Panc1 (cell line): Measurements from ENCODE around the gene BRAF. TPM values are rescaled to one million over a fixed set of nuclear protein-coding genes. Genes with fewer than 3 reads are reported as not detected.

Source experiments
- ATAC-seq: fragments of 200-7000 bp; cut with Tn5 transposase; 2 replicates; pipeline ENCODE4 v1.9.1; 2020; ENCODE audit warnings: mild to moderate bottlenecking, moderate library complexity
- BruUV-seq: library from RNA; stranded (reverse); fragments of 400-500 nt; replicated peaks from 2 replicates; lab custom pipeline; 2021; lab: Mats Ljungman, UMichigan
- CTCF ChIA-PET: fragments of 300-600 bp; sonication (Branson Sonifier 250); formaldehyde crosslinking; loops from one replicate; lab custom pipeline; 2022; ENCODE audit warnings: antibody characterized with exemption; lab: Charles Lee
- POLR2A ChIA-PET: fragments of 300-600 bp; sonication (Branson Sonifier 250); formaldehyde crosslinking; loops from one replicate; lab custom pipeline; 2022; ENCODE audit warnings: antibody characterized with exemption; lab: Charles Lee
- DNase-seq: peaks from one replicate; pipeline ENCODE4 v3.0.0-alpha.2; 2010; ENCODE audit warnings: low read depth, low spot score
- H3K27ac ChIP-seq: 2 replicates; pipeline ENCODE4 v1.5.1; 2011; ENCODE audit warnings: mild to moderate bottlenecking, low read length, inconsistent platforms
- H3K27me3 ChIP-seq: fragments of 200-500 bp; sonication (Bioruptor generic); 2 replicates; pipeline ENCODE4 v1.6.0; 2014; ENCODE audit warnings: low read length, inconsistent platforms; ENCODE audit not compliant: control insufficient read depth, insufficient read depth
- H3K36me3 ChIP-seq: fragments of 200-500 bp; sonication (Bioruptor generic); 2 replicates; pipeline ENCODE4 v1.5.1; 2014; ENCODE audit warnings: inconsistent platforms, mild to moderate bottlenecking, low read length, moderate library complexity; ENCODE audit not compliant: control insufficient read depth, insufficient read depth
- H3K4me1 ChIP-seq: 2 replicates; pipeline ENCODE4 v1.5.1; 2011; ENCODE audit warnings: inconsistent platforms, mild to moderate bottlenecking, low read length, moderate library complexity; ENCODE audit not compliant: control insufficient read depth, insufficient read depth
- H3K4me3 ChIP-seq, 2 experiments: 2 replicates each; pipeline ENCODE4 v1.5.1; 2011 to 2012; ENCODE audit warnings: low read depth in 2 of 2, low read length in 2 of 2, mild to moderate bottlenecking in 2 of 2, inconsistent platforms in 1 of 2, moderate library complexity in 1 of 2
- H3K9me3 ChIP-seq: fragments of 200-500 bp; sonication (Bioruptor generic); 2 replicates; pipeline ENCODE4 v1.5.1; 2014; ENCODE audit warnings: low read depth, mild to moderate bottlenecking, inconsistent platforms, low read length, moderate library complexity; ENCODE audit not compliant: control insufficient read depth, insufficient read depth
- CTCF ChIP-seq: fragments of 450-650 bp; IDR thresholded peaks from 2 replicates; pipeline ENCODE4 v1.5.1; 2017; ENCODE audit warnings: mild to moderate bottlenecking
- POLR2AphosphoS5 ChIP-seq: IDR thresholded peaks from 2 replicates; pipeline ENCODE4 v1.6.1; 2012; ENCODE audit warnings: mild to moderate bottlenecking, low read depth, low read length, moderate library complexity
- REST ChIP-seq, 2 experiments: IDR thresholded peaks; 2 replicates each; pipeline ENCODE4 v1.6.1; 2011 to 2012; ENCODE audit warnings: low read depth in 2 of 2, control low read depth in 1 of 2, low read length in 1 of 2, mild to moderate bottlenecking in 1 of 2, moderate library complexity in 1 of 2; ENCODE audit not compliant: insufficient read depth in 1 of 2
- SIN3A ChIP-seq: IDR thresholded peaks from 2 replicates; pipeline ENCODE4 v1.6.1; 2012; ENCODE audit warnings: low read depth, mild to moderate bottlenecking, low read length, moderate library complexity, borderline replicate concordance; ENCODE audit not compliant: insufficient read depth
- TCF7L2 ChIP-seq: IDR thresholded peaks from 2 replicates; pipeline ENCODE4 v1.6.1; 2011; ENCODE audit warnings: mild to moderate bottlenecking, low read depth, low read length, inconsistent platforms
- in situ Hi-C: cut with HindIII; loops from 2 replicates; pipeline ENCODE4 v1.10.0; 2016; ENCODE audit warnings: low sequenced_read_pairs, low pct_unique_long_range_greater_than_20kb
- intact Hi-C: fragments of 100-400 bp; cut with micrococcal nuclease; formaldehyde crosslinking; loops from one replicate; pipeline ENCODE4 v1.10.0; 2022; ENCODE audit not compliant: unreplicated experiment
- total RNA-seq: library from RNA; stranded (reverse); gene quantifications from one replicate; pipeline ENCODE4 v1.2.1, GENCODE V29; 2021; ENCODE audit not compliant: unreplicated experiment

BRAF gene
- total RNA-seq, 1 experiment from 2014 or later, result 26.3 TPM

- H3K9me3 ChIP-seq, result no peaks in the 10 kb centered on the region
- H3K4me1 ChIP-seq, result no peaks in the 10 kb centered on the region
- no peak for TF ChIP-seq SIN3A
- TF ChIP-seq TCF7L2, result no peak
- TF ChIP-seq REST (IDR thresholded peaks at IDR 0.05; ENCODE audit: insufficient read depth in 1 of 2, low read depth in 2 of 2, low read length in 1 of 2), result no peak
- TF ChIP-seq POLR2AphosphoS5, result no peak
- no peak for TF ChIP-seq CTCF
- intact Hi-C loops (no loop called here), in situ Hi-C loops (no loop called here)
- H3K27me3 ChIP-seq, result no peaks in the 10 kb centered on the region
- H3K36me3 ChIP-seq, result no peaks in the 10 kb centered on the region
- ChIA-PET CTCF (no interaction called here), POLR2A (no interaction called here)
- H3K27ac ChIP-seq, result no peak overlapping the region
- H3K4me3 ChIP-seq, result no peak overlapping the region
- ATAC-seq (no peak), DNase-seq (no peak)
- no TSS peak for BruUV-seq
These were observed 36.6 kb downstream of the BRAF start for GRCh38 chr7:140888087-140888486.

GRCh38 chr7:140885735-140886334, 38.9 kb downstream of the BRAF start:
- CTCF ChIA-PET, result no interaction called here
- H3K36me3 ChIP-seq, result no peaks in the 10 kb centered on the region
- no peak overlapping the region for H3K4me3 ChIP-seq
- no peak overlapping the region for H3K27ac ChIP-seq
- POLR2A ChIA-PET, result no interaction called here
- no peak for TF ChIP-seq CTCF
- TF ChIP-seq POLR2AphosphoS5, result no peak
- TF ChIP-seq TCF7L2, result no peak
- TF ChIP-seq REST (IDR thresholded peaks at IDR 0.05; ENCODE audit: insufficient read depth in 1 of 2, low read depth in 2 of 2, low read length in 1 of 2), result no peak
- TF ChIP-seq SIN3A, result no peak
- H3K4me1 ChIP-seq, result no peaks in the 10 kb centered on the region
- ATAC-seq (no peak), DNase-seq (no peak)
- H3K9me3 ChIP-seq, result no peaks in the 10 kb centered on the region
- H3K27me3 ChIP-seq, result no peaks in the 10 kb centered on the region
- no TSS peak for BruUV-seq
- intact Hi-C loops, result no loop called here
- in situ Hi-C loops, result no loop called here
